Loucy (cell line): Measurements from ENCODE around the gene PPP1R12B.
"Not testable (repeated sequence)": the region's sequence is repeated elsewhere in the genome, so short reads cannot be mapped to it uniquely, and the experiment has no call there.

Experiments used
- CTCF ChIP-seq: fragments of 200-600 bp; sonication (generic); conservative IDR thresholded peaks from 2 replicates; pipeline ENCODE4 v1.5.1; 2014; ENCODE audit warnings: mild to moderate bottlenecking, antibody characterized with exemption, low read length
- EZH2phosphoT487 ChIP-seq: fragments of 200-600 bp; IDR thresholded peaks from 2 replicates; pipeline ENCODE4 v1.6.1; 2018; ENCODE audit warnings: antibody characterized with exemption, mild to moderate bottlenecking, moderate library complexity, borderline replicate concordance

- not testable (repeated sequence) for TF ChIP-seq CTCF, EZH2phosphoT487
Measured at GRCh38 chr1:202630096-202630495, 281.6 kb downstream of the PPP1R12B start.
